ENCODE data around the gene SGCD.

The SGCD gene

GRCh38 chr5:156541582-156541981 lies 214.6 kb downstream of the SGCD start:
- Histone ChIP-seq H3K9ac (ENCODE audit: low read length) (no peak overlapping the region), H3K36me3 (ENCODE audit: control insufficient read depth, low read depth, low read length) (no peaks in the 10 kb centered on the region), H3K9me3 (ENCODE audit: control insufficient read depth, low read depth, low read length) (no peaks in the 10 kb centered on the region), H3K4me1 (ENCODE audit: control insufficient read depth, low read depth, low read length) (no peaks in the 10 kb centered on the region), H3K4me3 (ENCODE audit: low read length) (no peak overlapping the region), H3K27ac (ENCODE audit: low read length) (no peak overlapping the region), H3K27me3 (ENCODE audit: control insufficient read depth, insufficient read depth, low read length) (no peaks in the 10 kb centered on the region)

- H3K36me3 ChIP-seq (ENCODE audit: control insufficient read depth, low read depth, low read length): no peaks in the 10 kb centered on the region
- H3K27me3 ChIP-seq (ENCODE audit: control insufficient read depth, insufficient read depth, low read length): no peaks in the 10 kb centered on the region
- H3K4me1 ChIP-seq (ENCODE audit: control insufficient read depth, low read depth, low read length): no peaks in the 10 kb centered on the region
- no peak overlapping the region for H3K27ac ChIP-seq (ENCODE audit: low read length)
- H3K4me3 ChIP-seq (ENCODE audit: low read length): no peak overlapping the region
- no peaks in the 10 kb centered on the region for H3K9me3 ChIP-seq (ENCODE audit: control insufficient read depth, low read depth, low read length)
- no peak overlapping the region for H3K9ac ChIP-seq (ENCODE audit: low read length)
Observed at GRCh38 chr5:156543348-156544145, 216.6 kb downstream of the SGCD start.

GRCh38 chr5:156552855-156553358 lies 225.9 kb downstream of the SGCD start:
- Histone ChIP-seq H3K9ac (ENCODE audit: low read length) (no peak overlapping the region), H3K27ac (ENCODE audit: low read length) (no peak overlapping the region), H3K4me3 (ENCODE audit: low read length) (no peak overlapping the region), H3K36me3 (ENCODE audit: control insufficient read depth, low read depth, low read length) (no peaks in the 10 kb centered on the region), H3K9me3 (ENCODE audit: control insufficient read depth, low read depth, low read length) (no peaks in the 10 kb centered on the region), H3K27me3 (ENCODE audit: control insufficient read depth, insufficient read depth, low read length) (no peaks in the 10 kb centered on the region), H3K4me1 (ENCODE audit: control insufficient read depth, low read depth, low read length) (no peaks in the 10 kb centered on the region)

GRCh38 chr5:156556666-156557406 lies 229.9 kb downstream of the SGCD start:
- no peak overlapping the region for H3K4me3 ChIP-seq (ENCODE audit: low read length)
- H3K27me3 ChIP-seq (ENCODE audit: control insufficient read depth, insufficient read depth, low read length): no peaks in the 10 kb centered on the region
- no peaks in the 10 kb centered on the region for H3K4me1 ChIP-seq (ENCODE audit: control insufficient read depth, low read depth, low read length)
- no peaks in the 10 kb centered on the region for H3K9me3 ChIP-seq (ENCODE audit: control insufficient read depth, low read depth, low read length)
- H3K36me3 ChIP-seq (ENCODE audit: control insufficient read depth, low read depth, low read length): no peaks in the 10 kb centered on the region
- H3K9ac ChIP-seq (ENCODE audit: low read length): no peak overlapping the region
- H3K27ac ChIP-seq (ENCODE audit: low read length): no peak overlapping the region

- no peaks in the 10 kb centered on the region for H3K9me3 ChIP-seq (ENCODE audit: control insufficient read depth, low read depth, low read length)
- H3K4me3 ChIP-seq (ENCODE audit: low read length): no peak overlapping the region
- no peaks in the 10 kb centered on the region for H3K36me3 ChIP-seq (ENCODE audit: control insufficient read depth, low read depth, low read length)
- H3K27me3 ChIP-seq (ENCODE audit: control insufficient read depth, insufficient read depth, low read length): no peaks in the 10 kb centered on the region
- no peaks in the 10 kb centered on the region for H3K4me1 ChIP-seq (ENCODE audit: control insufficient read depth, low read depth, low read length)
- no peak overlapping the region for H3K9ac ChIP-seq (ENCODE audit: low read length)
- no peak overlapping the region for H3K27ac ChIP-seq (ENCODE audit: low read length)
Observed at GRCh38 chr5:156560002-156560401, 233.0 kb downstream of the SGCD start.

GRCh38 chr5:156561651-156562050 lies 234.7 kb downstream of the SGCD start:
- H3K27me3 ChIP-seq (ENCODE audit: control insufficient read depth, insufficient read depth, low read length): no peaks in the 10 kb centered on the region
- no peaks in the 10 kb centered on the region for H3K4me1 ChIP-seq (ENCODE audit: control insufficient read depth, low read depth, low read length)
- H3K27ac ChIP-seq (ENCODE audit: low read length): no peak overlapping the region
- no peak overlapping the region for H3K9ac ChIP-seq (ENCODE audit: low read length)
- H3K9me3 ChIP-seq (ENCODE audit: control insufficient read depth, low read depth, low read length): no peaks in the 10 kb centered on the region
- no peak overlapping the region for H3K4me3 ChIP-seq (ENCODE audit: low read length)
- H3K36me3 ChIP-seq (ENCODE audit: control insufficient read depth, low read depth, low read length): no peaks in the 10 kb centered on the region

GRCh38 chr5:156570615-156571014 lies 243.7 kb downstream of the SGCD start:
- H3K27me3 ChIP-seq (ENCODE audit: control insufficient read depth, insufficient read depth, low read length): no peaks in the 10 kb centered on the region
- no peak overlapping the region for H3K4me3 ChIP-seq (ENCODE audit: low read length)
- no peaks in the 10 kb centered on the region for H3K4me1 ChIP-seq (ENCODE audit: control insufficient read depth, low read depth, low read length)
- no peaks in the 10 kb centered on the region for H3K36me3 ChIP-seq (ENCODE audit: control insufficient read depth, low read depth, low read length)
- no peak overlapping the region for H3K9ac ChIP-seq (ENCODE audit: low read length)
- H3K9me3 ChIP-seq (ENCODE audit: control insufficient read depth, low read depth, low read length): no peaks in the 10 kb centered on the region
- no peak overlapping the region for H3K27ac ChIP-seq (ENCODE audit: low read length)

GRCh38 chr5:156581725-156582124 lies 254.8 kb downstream of the SGCD start:
- Histone ChIP-seq H3K4me1 (ENCODE audit: control insufficient read depth, low read depth, low read length) (no peaks in the 10 kb centered on the region), H3K27ac (ENCODE audit: low read length) (no peak overlapping the region), H3K36me3 (ENCODE audit: control insufficient read depth, low read depth, low read length) (no peaks in the 10 kb centered on the region), H3K9ac (ENCODE audit: low read length) (no peak overlapping the region), H3K27me3 (ENCODE audit: control insufficient read depth, insufficient read depth, low read length) (no peaks in the 10 kb centered on the region), H3K9me3 (ENCODE audit: control insufficient read depth, low read depth, low read length) (no peaks in the 10 kb centered on the region), H3K4me3 (ENCODE audit: low read length) (no peak overlapping the region)

- Histone ChIP-seq H3K4me3 (ENCODE audit: low read length) (no peak overlapping the region), H3K9ac (ENCODE audit: low read length) (no peak overlapping the region), H3K27me3 (ENCODE audit: control insufficient read depth, insufficient read depth, low read length) (no peaks in the 10 kb centered on the region), H3K27ac (ENCODE audit: low read length) (no peak overlapping the region), H3K9me3 (ENCODE audit: control insufficient read depth, low read depth, low read length) (no peaks in the 10 kb centered on the region), H3K36me3 (ENCODE audit: control insufficient read depth, low read depth, low read length) (no peaks in the 10 kb centered on the region), H3K4me1 (ENCODE audit: control insufficient read depth, low read depth, low read length) (no peaks in the 10 kb centered on the region)
Observed at GRCh38 chr5:156582193-156582598, 255.2 kb downstream of the SGCD start.

- Histone ChIP-seq H3K36me3 (ENCODE audit: control insufficient read depth, low read depth, low read length) (no peaks in the 10 kb centered on the region), H3K4me1 (ENCODE audit: control insufficient read depth, low read depth, low read length) (no peaks in the 10 kb centered on the region)
Observed at GRCh38 chr5:156584871-156585270, 257.9 kb downstream of the SGCD start.

GRCh38 chr5:156585999-156586398 lies 259.0 kb downstream of the SGCD start:
- Histone ChIP-seq H3K9me3 (ENCODE audit: control insufficient read depth, low read depth, low read length) (no peaks in the 10 kb centered on the region), H3K4me3 (ENCODE audit: low read length) (no peak overlapping the region), H3K9ac (ENCODE audit: low read length) (no peak overlapping the region), H3K4me1 (ENCODE audit: control insufficient read depth, low read depth, low read length) (no peaks in the 10 kb centered on the region), H3K27me3 (ENCODE audit: control insufficient read depth, insufficient read depth, low read length) (no peaks in the 10 kb centered on the region), H3K27ac (ENCODE audit: low read length) (no peak overlapping the region), H3K36me3 (ENCODE audit: control insufficient read depth, low read depth, low read length) (no peaks in the 10 kb centered on the region)

More at GRCh38 chr5:156584871-156585270, 257.9 kb downstream of the SGCD start:
- Histone ChIP-seq H3K9me3 (ENCODE audit: control insufficient read depth, low read depth, low read length) (no peaks in the 10 kb centered on the region), H3K27me3 (ENCODE audit: control insufficient read depth, insufficient read depth, low read length) (no peaks in the 10 kb centered on the region), H3K9ac (ENCODE audit: low read length) (no peak overlapping the region), H3K4me3 (ENCODE audit: low read length) (no peak overlapping the region), H3K27ac (ENCODE audit: low read length) (no peak overlapping the region)
